Measurements from ENCODE around the gene NIPAL4.

Gene NIPAL4

GRCh38 chr5:157485340-157485739, 25.3 kb downstream of the NIPAL4 start:
- Mint-ChIP-seq H3K4me1 (ENCODE audit: low read depth) (peaks cover 24% of the 10 kb centered on the region), H3K9me3 (no peaks in the 10 kb centered on the region), H3K36me3 (ENCODE audit: low read depth) (peaks cover 100% of the 10 kb centered on the region), H3K27ac (no peak overlapping the region), H3K4me3 (no peak overlapping the region), H3K27me3 (no peaks in the 10 kb centered on the region)
- intact Hi-C loops (cut with micrococcal nuclease), result no loop called here

DNA sequence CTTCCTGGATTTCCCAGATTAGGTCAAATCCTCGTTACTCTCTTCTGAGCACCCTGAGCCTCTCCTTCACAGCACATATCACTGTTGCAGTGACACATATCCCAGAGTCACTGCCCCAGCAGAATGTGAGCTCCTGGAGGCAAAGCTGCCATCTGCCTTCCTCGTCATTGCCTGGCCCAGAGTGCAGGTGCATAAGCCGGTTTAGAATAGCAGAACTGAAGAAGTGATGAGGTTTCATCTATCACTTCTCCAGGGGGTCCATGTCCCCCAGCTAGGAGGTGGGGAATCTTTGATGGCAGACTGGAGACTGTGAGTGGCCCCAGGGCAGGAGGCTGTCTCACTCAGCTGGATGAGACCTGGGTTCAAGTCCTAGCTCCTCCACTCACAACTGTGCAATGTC, 25.8 kb downstream of the NIPAL4 start:
- peaks cover 24% of the 10 kb centered on the region for H3K4me1 Mint-ChIP-seq (ENCODE audit: low read depth)
- no peaks in the 10 kb centered on the region for H3K9me3 Mint-ChIP-seq
- H3K27ac Mint-ChIP-seq, result no peak overlapping the region
- H3K4me3 Mint-ChIP-seq, result no peak overlapping the region
- intact Hi-C loops (cut with micrococcal nuclease), result no loop called here
- no peaks in the 10 kb centered on the region for H3K27me3 Mint-ChIP-seq
- peaks cover 100% of the 10 kb centered on the region for H3K36me3 Mint-ChIP-seq (ENCODE audit: low read depth)

DNA sequence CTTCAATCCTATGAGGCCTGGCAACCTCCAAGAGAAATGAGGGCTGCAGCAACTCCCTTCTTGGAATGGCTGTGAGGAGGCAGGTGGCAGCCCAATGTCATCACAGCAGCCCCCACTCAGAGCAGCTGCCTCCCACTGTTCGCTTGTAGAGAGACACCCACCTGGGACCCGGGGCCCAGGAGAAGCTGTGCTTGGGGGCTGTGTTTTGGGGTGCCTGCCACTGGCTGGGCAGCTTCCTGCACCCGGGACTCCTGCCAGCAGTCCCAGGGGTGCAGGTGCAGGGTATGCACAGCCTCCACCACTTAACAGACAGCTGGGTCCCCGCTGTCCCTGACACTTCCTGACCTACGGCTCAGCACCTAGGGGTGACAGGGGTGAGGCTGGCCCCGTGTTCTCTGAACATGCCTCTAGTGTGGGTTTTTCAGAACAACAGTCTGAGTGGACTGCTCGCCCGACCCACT, 26.2 kb downstream of the NIPAL4 start:
- no peak overlapping the region for H3K4me3 Mint-ChIP-seq
- peaks cover 24% of the 10 kb centered on the region for H3K4me1 Mint-ChIP-seq (ENCODE audit: low read depth)

DNA sequence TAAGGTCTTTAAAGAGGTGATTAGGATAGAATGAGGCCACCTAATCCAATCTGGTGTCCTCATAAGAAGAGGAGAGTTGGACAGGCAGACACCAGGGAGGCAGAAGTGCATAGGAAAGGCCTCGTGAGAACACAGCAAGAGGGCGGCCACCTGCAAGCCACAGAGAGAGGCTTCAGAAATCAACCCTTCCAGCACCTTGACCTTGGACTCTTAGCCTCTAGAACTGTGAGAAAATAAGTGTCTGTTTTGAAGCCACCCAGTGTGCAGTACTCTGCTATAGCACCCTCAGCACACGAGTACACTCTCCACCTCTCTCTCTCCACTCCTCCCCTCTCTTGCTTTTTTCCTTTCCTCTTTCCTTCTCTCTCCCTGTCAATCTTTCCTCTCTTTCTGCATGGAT, 26.8 kb downstream of the NIPAL4 start:
- Mint-ChIP-seq H3K9me3 (no peaks in the 10 kb centered on the region), H3K27ac (no peak overlapping the region), H3K27me3 (no peaks in the 10 kb centered on the region), H3K4me3 (no peak overlapping the region), H3K36me3 (ENCODE audit: low read depth) (peaks cover 100% of the 10 kb centered on the region), H3K4me1 (ENCODE audit: low read depth) (peaks cover 24% of the 10 kb centered on the region)
- intact Hi-C loops (cut with micrococcal nuclease), result no loop called here

More for the DNA sequence above, 26.2 kb downstream of the NIPAL4 start:
- Mint-ChIP-seq H3K27me3 (no peaks in the 10 kb centered on the region), H3K36me3 (ENCODE audit: low read depth) (peaks cover 100% of the 10 kb centered on the region), H3K27ac (no peak overlapping the region), H3K9me3 (no peaks in the 10 kb centered on the region)
- intact Hi-C loops (cut with micrococcal nuclease), result no loop called here

- Mint-ChIP-seq H3K27ac (no peak overlapping the region), H3K27me3 (no peaks in the 10 kb centered on the region), H3K4me1 (ENCODE audit: low read depth) (peaks cover 24% of the 10 kb centered on the region), H3K36me3 (ENCODE audit: low read depth) (peaks cover 100% of the 10 kb centered on the region), H3K4me3 (no peak overlapping the region), H3K9me3 (no peaks in the 10 kb centered on the region)
- intact Hi-C loops (cut with micrococcal nuclease), result no loop called here
Observed at GRCh38 chr5:157487358-157487757, 27.3 kb downstream of the NIPAL4 start.

- H3K36me3 Mint-ChIP-seq (ENCODE audit: low read depth), result peaks cover 91% of the 10 kb centered on the region
- peaks cover 28% of the 10 kb centered on the region for H3K4me1 Mint-ChIP-seq (ENCODE audit: low read depth)
- no peaks in the 10 kb centered on the region for H3K9me3 Mint-ChIP-seq
- H3K4me3 Mint-ChIP-seq, result no peak overlapping the region
- no peak overlapping the region for H3K27ac Mint-ChIP-seq
- no peaks in the 10 kb centered on the region for H3K27me3 Mint-ChIP-seq
- intact Hi-C loops (cut with micrococcal nuclease), result no loop called here
Observed at GRCh38 chr5:157491471-157491995, 31.5 kb downstream of the NIPAL4 start.

DNA sequence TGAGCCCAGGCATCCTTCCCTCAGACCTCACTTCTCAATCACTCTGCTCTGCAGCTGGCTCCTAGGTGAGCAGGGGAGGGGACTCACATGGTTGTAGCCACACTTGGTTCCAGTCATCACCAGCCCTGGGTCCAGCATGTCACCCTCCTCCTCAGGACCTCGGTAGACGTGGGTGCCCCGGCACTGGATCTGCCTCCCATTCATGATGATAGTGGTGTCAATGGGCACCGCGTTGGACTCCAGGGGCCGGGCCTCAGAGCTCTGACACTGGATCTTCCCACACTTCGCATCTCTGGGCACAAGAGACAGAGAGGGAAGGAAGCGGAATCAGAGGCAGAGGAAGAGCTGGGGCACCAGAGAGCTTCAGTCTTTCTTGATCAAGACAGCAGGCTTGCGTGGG, 32.9 kb downstream of the NIPAL4 start:
- Mint-ChIP-seq H3K9me3 (no peaks in the 10 kb centered on the region), H3K4me3 (no peak overlapping the region), H3K4me1 (ENCODE audit: low read depth) (peaks cover 17% of the 10 kb centered on the region), H3K27ac (peak overlapping the region; percentile 47), H3K27me3 (no peaks in the 10 kb centered on the region), H3K36me3 (ENCODE audit: low read depth) (peaks cover 91% of the 10 kb centered on the region)
- intact Hi-C loops (cut with micrococcal nuclease), result no loop called here

GRCh38 chr5:157494178-157494832, 34.3 kb downstream of the NIPAL4 start:
- no peak overlapping the region for H3K4me3 Mint-ChIP-seq
- intact Hi-C loops (cut with micrococcal nuclease), result loop anchor here (1.0 kb wide), 1 partner anchor 8 kb away; no protein-coding TSS in a partner anchor
- peak overlapping the region; percentile 47 for H3K27ac Mint-ChIP-seq
- H3K4me1 Mint-ChIP-seq (ENCODE audit: low read depth), result peaks cover 15% of the 10 kb centered on the region
- peaks cover 88% of the 10 kb centered on the region for H3K36me3 Mint-ChIP-seq (ENCODE audit: low read depth)
- H3K9me3 Mint-ChIP-seq, result no peaks in the 10 kb centered on the region
- no peaks in the 10 kb centered on the region for H3K27me3 Mint-ChIP-seq

DNA sequence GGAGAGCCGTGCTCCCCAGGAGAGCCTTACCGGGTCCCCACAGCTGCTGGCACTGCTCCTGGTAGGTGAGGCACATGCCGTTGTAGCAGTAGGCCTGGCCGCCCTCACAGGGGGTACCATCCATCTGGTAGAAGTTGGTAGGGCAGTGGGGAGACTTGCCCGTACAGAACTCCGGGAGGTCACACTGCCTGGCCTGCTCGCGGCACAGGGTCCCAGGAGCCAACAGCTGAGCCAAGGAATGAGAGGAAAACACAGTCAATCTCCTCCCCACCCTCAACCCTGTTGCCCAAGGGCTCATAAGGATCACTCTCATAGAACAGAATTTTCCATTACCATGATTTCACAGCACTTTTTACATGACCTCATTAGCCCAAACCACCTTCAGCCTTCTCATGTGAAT, 36.9 kb downstream of the NIPAL4 start:
- Mint-ChIP-seq H3K27ac (no peak overlapping the region), H3K36me3 (ENCODE audit: low read depth) (peaks cover 88% of the 10 kb centered on the region), H3K27me3 (no peaks in the 10 kb centered on the region), H3K9me3 (no peaks in the 10 kb centered on the region), H3K4me1 (ENCODE audit: low read depth) (peaks cover 32% of the 10 kb centered on the region), H3K4me3 (no peak overlapping the region)
- intact Hi-C loops (cut with micrococcal nuclease), result no loop called here

GRCh38 chr5:157497875-157498611, 38.0 kb downstream of the NIPAL4 start:
- Mint-ChIP-seq H3K27ac (no peak overlapping the region), H3K36me3 (ENCODE audit: low read depth) (peaks cover 88% of the 10 kb centered on the region), H3K4me3 (no peak overlapping the region), H3K4me1 (ENCODE audit: low read depth) (peaks cover 44% of the 10 kb centered on the region), H3K9me3 (no peaks in the 10 kb centered on the region), H3K27me3 (no peaks in the 10 kb centered on the region)
- intact Hi-C loops (cut with micrococcal nuclease), result no loop called here

- Mint-ChIP-seq H3K27ac (peak overlapping the region; percentile 81), H3K9me3 (no peaks in the 10 kb centered on the region), H3K4me1 (ENCODE audit: low read depth) (peaks cover 63% of the 10 kb centered on the region), H3K36me3 (ENCODE audit: low read depth) (peaks cover 97% of the 10 kb centered on the region), H3K4me3 (no peak overlapping the region), H3K27me3 (peaks cover 1% of the 10 kb centered on the region)
- intact Hi-C loops (cut with micrococcal nuclease), result loop anchor here (1.0 to 10.0 kb wide), 2 partner anchors 8 to 63 kb away; no protein-coding TSS in a partner anchor
Observed at GRCh38 chr5:157502143-157502647, 42.2 kb downstream of the NIPAL4 start.

GRCh38 chr5:157504053-157504452, 44.0 kb downstream of the NIPAL4 start:
- intact Hi-C loops (cut with micrococcal nuclease), result loop anchor here (10.0 kb wide), 1 partner anchor 61 kb away; no protein-coding TSS in a partner anchor
- Mint-ChIP-seq H3K27ac (peak overlapping the region; percentile 65), H3K4me3 (no peak overlapping the region), H3K9me3 (no peaks in the 10 kb centered on the region), H3K27me3 (peaks cover 1% of the 10 kb centered on the region), H3K36me3 (ENCODE audit: low read depth) (peaks cover 100% of the 10 kb centered on the region), H3K4me1 (ENCODE audit: low read depth) (peaks cover 64% of the 10 kb centered on the region)

- intact Hi-C loops (cut with micrococcal nuclease), result loop anchor here (10.0 kb wide), 1 partner anchor 59 kb away; no protein-coding TSS in a partner anchor
- Mint-ChIP-seq H3K4me3 (no peak overlapping the region), H3K36me3 (ENCODE audit: low read depth) (peaks cover 98% of the 10 kb centered on the region), H3K4me1 (ENCODE audit: low read depth) (peaks cover 66% of the 10 kb centered on the region), H3K27me3 (peaks cover 1% of the 10 kb centered on the region), H3K9me3 (no peaks in the 10 kb centered on the region), H3K27ac (peak overlapping the region; percentile 37)
Observed at GRCh38 chr5:157505496-157505895, 45.5 kb downstream of the NIPAL4 start.

DNA sequence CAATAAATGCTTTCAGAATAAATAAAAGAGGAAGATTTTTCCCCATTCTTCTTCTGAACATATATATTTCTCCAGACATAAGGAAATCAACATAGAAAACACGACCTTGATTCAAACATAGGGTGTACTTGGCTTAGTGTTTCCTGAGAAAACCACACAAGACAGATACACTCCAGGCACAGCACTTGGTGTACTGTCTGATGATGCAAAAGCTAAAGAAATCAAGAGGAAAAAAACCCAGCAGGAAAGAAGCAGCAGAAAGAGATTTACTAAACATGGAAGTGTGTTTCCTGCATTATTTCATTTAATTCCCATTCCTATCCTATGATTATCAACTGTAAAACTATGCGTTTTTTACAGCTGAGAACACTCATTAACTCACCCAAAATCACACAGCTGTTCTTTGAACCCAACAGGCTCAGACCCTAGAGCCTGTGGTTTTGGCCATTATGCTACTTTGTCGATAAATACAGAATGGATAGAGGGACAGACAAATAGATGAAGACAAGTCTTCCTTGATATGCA, 46.1 kb downstream of the NIPAL4 start:
- H3K9me3 Mint-ChIP-seq, result no peaks in the 10 kb centered on the region
- H3K4me3 Mint-ChIP-seq, result no peak overlapping the region
- intact Hi-C loops (cut with micrococcal nuclease), result loop anchor here (10.0 kb wide), 1 partner anchor 59 kb away; no protein-coding TSS in a partner anchor
- peaks cover 98% of the 10 kb centered on the region for H3K36me3 Mint-ChIP-seq (ENCODE audit: low read depth)
- H3K27me3 Mint-ChIP-seq, result peaks cover 1% of the 10 kb centered on the region
- peaks cover 60% of the 10 kb centered on the region for H3K4me1 Mint-ChIP-seq (ENCODE audit: low read depth)
- no peak overlapping the region for H3K27ac Mint-ChIP-seq
